GM12872 (cell line): ENCODE data around the gene POFUT1.

Experiments
- TF ChIP-seq, protein P1 (sequence below): IDR thresholded peaks from 3 replicates; pipeline ENCODE4 v1.5.1; 2011; ENCODE audit warnings: low read depth, mild to moderate bottlenecking, low read length, moderate library complexity; ENCODE audit not compliant: insufficient read depth

POFUT1 gene

GRCh38 chr20:32229251-32229747, 21.6 kb downstream of the POFUT1 start:
- TF ChIP-seq, protein P1, sequence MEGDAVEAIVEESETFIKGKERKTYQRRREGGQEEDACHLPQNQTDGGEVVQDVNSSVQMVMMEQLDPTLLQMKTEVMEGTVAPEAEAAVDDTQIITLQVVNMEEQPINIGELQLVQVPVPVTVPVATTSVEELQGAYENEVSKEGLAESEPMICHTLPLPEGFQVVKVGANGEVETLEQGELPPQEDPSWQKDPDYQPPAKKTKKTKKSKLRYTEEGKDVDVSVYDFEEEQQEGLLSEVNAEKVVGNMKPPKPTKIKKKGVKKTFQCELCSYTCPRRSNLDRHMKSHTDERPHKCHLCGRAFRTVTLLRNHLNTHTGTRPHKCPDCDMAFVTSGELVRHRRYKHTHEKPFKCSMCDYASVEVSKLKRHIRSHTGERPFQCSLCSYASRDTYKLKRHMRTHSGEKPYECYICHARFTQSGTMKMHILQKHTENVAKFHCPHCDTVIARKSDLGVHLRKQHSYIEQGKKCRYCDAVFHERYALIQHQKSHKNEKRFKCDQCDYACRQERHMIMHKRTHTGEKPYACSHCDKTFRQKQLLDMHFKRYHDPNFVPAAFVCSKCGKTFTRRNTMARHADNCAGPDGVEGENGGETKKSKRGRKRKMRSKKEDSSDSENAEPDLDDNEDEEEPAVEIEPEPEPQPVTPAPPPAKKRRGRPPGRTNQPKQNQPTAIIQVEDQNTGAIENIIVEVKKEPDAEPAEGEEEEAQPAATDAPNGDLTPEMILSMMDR, result no peak

GRCh38 chr20:32230707-32231106, 23.0 kb downstream of the POFUT1 start:
- TF ChIP-seq, protein P1, result no peak

GRCh38 chr20:32231245-32231644, 23.6 kb downstream of the POFUT1 start:
- TF ChIP-seq, protein P1, result no peak

DNA sequence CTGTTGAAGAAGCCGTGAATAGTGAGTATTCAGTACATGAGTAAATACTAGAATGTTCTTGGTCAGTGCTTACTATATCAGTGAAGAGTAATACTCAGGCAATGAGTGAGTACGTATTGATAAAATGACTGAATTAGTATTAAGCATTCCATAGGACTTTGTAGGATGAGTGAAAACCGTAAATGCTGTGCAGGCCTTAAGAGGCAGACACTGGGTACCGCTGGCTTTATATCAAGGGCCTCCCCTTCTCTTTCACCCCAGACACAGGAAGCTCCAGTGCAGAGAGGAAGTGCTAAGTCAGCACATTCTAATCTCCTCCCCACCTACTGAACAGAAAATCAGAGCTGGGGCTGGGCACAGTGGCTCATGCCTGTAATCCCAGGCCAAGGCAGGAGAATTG, 24.2 kb downstream of the POFUT1 start:
- TF ChIP-seq, protein P1, result no peak

DNA sequence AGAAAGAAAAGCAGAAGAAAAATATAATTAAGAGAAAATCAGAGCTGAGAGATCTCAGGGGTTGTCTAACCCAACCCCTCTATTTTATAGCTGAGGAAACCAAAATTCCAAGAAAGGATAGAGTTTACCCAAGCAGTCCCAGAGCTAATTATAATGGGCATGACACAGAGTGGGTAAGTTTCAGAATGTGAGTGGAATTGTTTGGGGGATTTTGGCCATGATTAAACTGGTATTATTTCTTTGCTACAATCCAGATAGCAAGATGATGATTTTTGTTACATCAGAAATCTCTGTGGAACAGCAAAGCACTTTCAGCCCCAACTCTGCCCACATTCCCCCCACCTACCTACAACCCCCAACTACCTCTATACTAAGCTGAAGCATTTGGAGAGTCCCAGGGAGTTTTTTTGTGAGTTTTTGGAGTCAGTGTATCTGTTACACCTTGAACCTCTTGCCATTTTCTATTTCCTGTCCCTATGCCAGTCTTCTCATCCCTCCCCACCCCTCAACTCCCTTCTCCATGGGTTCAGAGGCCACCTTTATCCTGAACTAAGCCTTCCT, 24.7 kb downstream of the POFUT1 start:
- TF ChIP-seq, protein P1, result no peak

DNA sequence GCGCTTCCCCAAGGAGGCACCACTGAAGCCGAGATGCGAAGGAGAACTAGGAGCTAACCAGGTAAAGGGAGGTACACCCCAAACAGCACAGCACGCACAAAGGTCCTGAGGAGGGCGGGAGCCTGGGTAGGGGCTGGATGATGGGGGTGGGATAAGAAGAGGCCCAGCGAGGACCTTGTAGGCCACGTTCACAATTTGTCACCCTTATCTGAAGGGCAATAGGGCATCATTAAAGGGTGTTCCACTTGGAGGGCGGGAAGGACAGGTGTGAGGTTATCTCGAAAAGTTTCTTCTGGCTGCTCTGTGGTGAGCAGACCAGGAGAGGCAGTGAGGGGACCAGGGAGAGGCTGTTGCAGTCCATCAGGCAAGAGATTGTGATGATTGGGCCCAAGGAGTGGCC, 25.6 kb downstream of the POFUT1 start:
- TF ChIP-seq, protein P1, result no peak

DNA sequence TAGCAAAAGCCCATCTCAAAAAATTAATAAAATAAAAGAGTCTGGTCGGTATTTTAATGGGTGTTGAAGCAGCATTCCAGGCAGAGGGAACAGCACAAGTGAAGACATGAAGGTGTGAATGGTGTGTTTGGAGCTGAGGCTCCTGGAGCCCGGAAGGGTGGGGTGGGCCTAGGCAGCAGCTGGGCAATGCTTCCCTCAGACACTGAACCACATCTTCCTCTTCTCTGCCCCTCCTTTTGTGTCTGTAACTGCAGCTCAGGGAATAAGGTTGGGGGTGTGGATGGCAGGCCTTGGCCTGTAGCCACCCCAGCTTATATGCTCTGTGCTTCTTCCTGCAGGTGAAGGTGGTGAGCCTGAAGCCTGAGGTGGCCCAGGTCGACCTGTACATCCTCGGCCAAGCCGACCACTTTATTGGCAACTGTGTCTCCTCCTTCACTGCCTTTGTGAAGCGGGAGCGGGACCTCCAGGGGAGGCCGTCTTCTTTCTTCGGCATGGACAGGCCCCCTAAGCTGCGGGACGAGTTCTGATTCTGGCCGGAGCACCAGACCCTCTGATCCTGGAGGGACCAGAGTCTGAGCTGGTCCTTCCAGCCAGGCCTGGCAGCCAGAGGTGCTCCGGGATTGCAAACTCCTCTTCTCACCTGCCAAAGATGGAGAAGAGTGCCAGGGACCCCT, 26.6 kb downstream of the POFUT1 start:
- TF ChIP-seq, protein P1, result no peak
